SU-DHL-6 (cell line): ENCODE data around the gene PLCB1.

Experiments
- H2AFZ ChIP-seq: fragments of 200-600 bp; sonication (generic); 2 replicates; pipeline ENCODE4 v1.6.1; 2014; ENCODE audit warnings: low read depth, mild to moderate bottlenecking, moderate library complexity, mixed read lengths, antibody characterized with exemption, low read length; ENCODE audit not compliant: severe bottlenecking
- H3F3A ChIP-seq: fragments of 200-600 bp; shearing (Covaris generic); 2 replicates; pipeline ENCODE4 v1.6.0; 2016; ENCODE audit warnings: antibody characterized with exemption, mild to moderate bottlenecking; ENCODE audit not compliant: insufficient read depth
- H3K27ac ChIP-seq: fragments of 200-600 bp; sonication (generic); 2 replicates; pipeline ENCODE4 v1.5.1; 2016; ENCODE audit warnings: low read depth, mild to moderate bottlenecking, low read length, moderate library complexity, mixed read lengths
- H3K27me3 ChIP-seq: fragments of 200-600 bp; sonication (generic), shearing (Covaris generic); 2 replicates; pipeline ENCODE4 v1.6.0; 2014; ENCODE audit warnings: mild to moderate bottlenecking, low read length
- H3K36me3 ChIP-seq: fragments of 200-600 bp; sonication (generic); 2 replicates; pipeline ENCODE4 v1.6.1; 2014; ENCODE audit warnings: mild to moderate bottlenecking, low read length, mixed read lengths
- H3K4me2 ChIP-seq: fragments of 300-600, 200-600 bp; shearing (Covaris generic), sonication (generic); 2 replicates; pipeline ENCODE4 v1.6.0; 2014; ENCODE audit warnings: low read length, low read depth, mild to moderate bottlenecking; ENCODE audit not compliant: poor library complexity, severe bottlenecking
- H3K4me3 ChIP-seq: fragments of 200-600 bp; sonication (generic); 2 replicates; pipeline ENCODE4 v1.5.1; 2014; ENCODE audit warnings: antibody characterized with exemption, low read length, mild to moderate bottlenecking, mixed read lengths; ENCODE audit not compliant: insufficient read depth, poor library complexity, severe bottlenecking
- H3K79me2 ChIP-seq: fragments of 200-600 bp; sonication (generic); 2 replicates; pipeline ENCODE4 v1.6.1; 2014; ENCODE audit warnings: mild to moderate bottlenecking, low read length, moderate library complexity; ENCODE audit not compliant: insufficient read depth
- H3K9ac ChIP-seq: fragments of 200-600 bp; sonication (generic); 2 replicates; pipeline ENCODE4 v1.7.0; 2014; ENCODE audit warnings: mild to moderate bottlenecking, low read length
- H3K9me2 ChIP-seq: fragments of 200-600 bp; sonication (generic); replicated peaks from 2 replicates; pipeline ENCODE4 v1.6.1; 2014; ENCODE audit warnings: low read length; ENCODE audit not compliant: insufficient read depth
- H3K9me3 ChIP-seq: fragments of 200-600 bp; sonication (generic); 2 replicates; pipeline ENCODE4 v1.6.1; 2014; ENCODE audit warnings: low read length, mixed read lengths; ENCODE audit not compliant: insufficient read depth
- H4K20me1 ChIP-seq: fragments of 200-600 bp; sonication (generic); 2 replicates; pipeline ENCODE4 v1.6.1; 2014; ENCODE audit warnings: low read depth, mild to moderate bottlenecking, antibody characterized with exemption, low read length, moderate library complexity, mixed read lengths
- EZH2phosphoT487 ChIP-seq: fragments of 200-600 bp; sonication (generic), shearing (Covaris generic); conservative IDR thresholded peaks from 2 replicates; pipeline ENCODE4 v1.6.1; 2018; ENCODE audit warnings: mild to moderate bottlenecking, antibody characterized with exemption, low read length, moderate library complexity, mixed read lengths
- TF ChIP-seq, protein P1 (sequence below): fragments of 200-600 bp; sonication (generic); IDR thresholded peaks from one replicate; pipeline ENCODE4 v1.5.1; 2017; ENCODE audit warnings: antibody characterized with exemption, mild to moderate bottlenecking, low read length, moderate library complexity; ENCODE audit not compliant: insufficient read depth, poor library complexity, severe bottlenecking

PLCB1 gene

DNA sequence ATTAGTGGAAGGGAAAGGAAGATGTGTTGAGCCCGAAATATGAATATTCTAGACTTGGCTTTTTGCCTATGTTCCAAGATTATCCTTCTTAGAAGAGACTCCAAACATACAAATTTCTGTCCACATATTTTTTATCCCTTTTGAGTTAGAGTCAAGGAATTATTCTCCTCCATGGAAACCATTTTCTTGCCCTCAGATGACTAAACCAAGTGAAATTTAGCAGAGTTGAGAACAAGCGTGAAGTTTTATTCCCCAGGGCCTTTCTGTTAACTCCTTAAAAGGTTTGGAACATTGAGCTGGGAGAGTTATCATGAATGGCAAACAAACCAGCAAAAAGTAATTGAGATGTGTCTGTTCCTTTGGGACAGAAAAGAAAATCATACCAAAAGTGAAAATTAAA lies 650.7 kb downstream of the PLCB1 start:
- Histone ChIP-seq H4K20me1 (no peaks in the 10 kb centered on the region), H3F3A (no peaks in the 10 kb centered on the region), H3K9me3 (no peaks in the 10 kb centered on the region), H3K27ac (no peak overlapping the region), H3K4me2 (no peak overlapping the region), H3K27me3 (no peaks in the 10 kb centered on the region), H3K4me3 (no peak overlapping the region), H3K9me2 (no peaks in the 10 kb centered on the region), H3K9ac (no peak overlapping the region), H3K36me3 (no peaks in the 10 kb centered on the region), H3K79me2 (no peaks in the 10 kb centered on the region), H2AFZ (no peak overlapping the region)
- TF ChIP-seq, protein P1, sequence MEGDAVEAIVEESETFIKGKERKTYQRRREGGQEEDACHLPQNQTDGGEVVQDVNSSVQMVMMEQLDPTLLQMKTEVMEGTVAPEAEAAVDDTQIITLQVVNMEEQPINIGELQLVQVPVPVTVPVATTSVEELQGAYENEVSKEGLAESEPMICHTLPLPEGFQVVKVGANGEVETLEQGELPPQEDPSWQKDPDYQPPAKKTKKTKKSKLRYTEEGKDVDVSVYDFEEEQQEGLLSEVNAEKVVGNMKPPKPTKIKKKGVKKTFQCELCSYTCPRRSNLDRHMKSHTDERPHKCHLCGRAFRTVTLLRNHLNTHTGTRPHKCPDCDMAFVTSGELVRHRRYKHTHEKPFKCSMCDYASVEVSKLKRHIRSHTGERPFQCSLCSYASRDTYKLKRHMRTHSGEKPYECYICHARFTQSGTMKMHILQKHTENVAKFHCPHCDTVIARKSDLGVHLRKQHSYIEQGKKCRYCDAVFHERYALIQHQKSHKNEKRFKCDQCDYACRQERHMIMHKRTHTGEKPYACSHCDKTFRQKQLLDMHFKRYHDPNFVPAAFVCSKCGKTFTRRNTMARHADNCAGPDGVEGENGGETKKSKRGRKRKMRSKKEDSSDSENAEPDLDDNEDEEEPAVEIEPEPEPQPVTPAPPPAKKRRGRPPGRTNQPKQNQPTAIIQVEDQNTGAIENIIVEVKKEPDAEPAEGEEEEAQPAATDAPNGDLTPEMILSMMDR: no peak
- no peak for TF ChIP-seq EZH2phosphoT487

DNA sequence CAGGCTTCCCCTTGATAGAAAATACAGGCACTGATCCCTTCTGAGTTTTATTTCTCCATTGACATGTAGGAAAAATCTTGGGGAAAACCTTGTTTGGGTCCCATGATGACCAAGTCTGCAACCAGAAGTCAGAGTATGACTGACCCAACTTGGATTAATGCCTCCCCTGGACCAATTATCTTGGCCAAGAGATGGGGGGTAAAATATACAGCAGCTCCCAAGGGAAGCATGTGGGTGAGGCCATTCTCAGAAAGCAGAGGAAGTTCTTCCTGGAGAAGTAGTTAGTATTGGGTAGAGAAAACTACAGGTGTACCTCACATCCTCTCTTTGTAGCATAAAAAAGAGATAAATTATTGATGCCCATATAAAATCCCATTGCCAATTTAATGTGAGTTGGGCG lies 651.7 kb downstream of the PLCB1 start:
- Histone ChIP-seq H3K79me2 (no peaks in the 10 kb centered on the region), H3K36me3 (no peaks in the 10 kb centered on the region), H3K4me2 (no peak overlapping the region), H3K4me3 (no peak overlapping the region), H4K20me1 (no peaks in the 10 kb centered on the region), H3K9me2 (no peaks in the 10 kb centered on the region), H3K9ac (no peak overlapping the region), H3F3A (no peaks in the 10 kb centered on the region), H2AFZ (no peak overlapping the region), H3K9me3 (no peaks in the 10 kb centered on the region), H3K27ac (no peak overlapping the region), H3K27me3 (no peaks in the 10 kb centered on the region)
- TF ChIP-seq EZH2phosphoT487: no peak
- TF ChIP-seq, protein P1: no peak

DNA sequence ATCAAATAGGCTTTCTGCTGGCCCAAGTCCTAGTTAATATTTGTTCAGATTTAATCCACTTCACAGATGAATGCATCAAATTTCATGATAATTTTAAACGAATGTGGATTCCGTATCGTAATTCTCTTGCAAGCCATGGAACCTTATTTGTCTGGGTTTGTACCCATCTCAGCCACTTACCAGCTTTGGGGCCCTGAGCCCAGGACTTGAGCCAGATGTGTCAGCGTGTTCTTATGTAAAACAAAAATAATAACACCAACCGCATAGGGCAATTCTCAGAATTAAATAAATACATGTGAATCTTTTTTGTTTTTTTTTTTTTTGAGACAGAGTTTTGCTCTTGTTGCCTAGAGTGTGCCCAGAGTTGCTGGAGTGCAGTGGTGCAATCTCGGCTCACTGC lies 654.3 kb downstream of the PLCB1 start:
- Histone ChIP-seq H3K27ac (no peak overlapping the region), H3K36me3 (no peaks in the 10 kb centered on the region), H3K9me3 (no peaks in the 10 kb centered on the region), H3K27me3 (no peaks in the 10 kb centered on the region), H4K20me1 (no peaks in the 10 kb centered on the region), H3K79me2 (no peaks in the 10 kb centered on the region), H3K4me2 (no peak overlapping the region), H3K9me2 (no peaks in the 10 kb centered on the region), H3F3A (no peaks in the 10 kb centered on the region), H3K4me3 (no peak overlapping the region), H3K9ac (no peak overlapping the region), H2AFZ (no peak overlapping the region)
- TF ChIP-seq, protein P1: no peak
- TF ChIP-seq EZH2phosphoT487: no peak
